Measurements from ENCODE around the gene CHRNE.

The CHRNE gene

DNA sequence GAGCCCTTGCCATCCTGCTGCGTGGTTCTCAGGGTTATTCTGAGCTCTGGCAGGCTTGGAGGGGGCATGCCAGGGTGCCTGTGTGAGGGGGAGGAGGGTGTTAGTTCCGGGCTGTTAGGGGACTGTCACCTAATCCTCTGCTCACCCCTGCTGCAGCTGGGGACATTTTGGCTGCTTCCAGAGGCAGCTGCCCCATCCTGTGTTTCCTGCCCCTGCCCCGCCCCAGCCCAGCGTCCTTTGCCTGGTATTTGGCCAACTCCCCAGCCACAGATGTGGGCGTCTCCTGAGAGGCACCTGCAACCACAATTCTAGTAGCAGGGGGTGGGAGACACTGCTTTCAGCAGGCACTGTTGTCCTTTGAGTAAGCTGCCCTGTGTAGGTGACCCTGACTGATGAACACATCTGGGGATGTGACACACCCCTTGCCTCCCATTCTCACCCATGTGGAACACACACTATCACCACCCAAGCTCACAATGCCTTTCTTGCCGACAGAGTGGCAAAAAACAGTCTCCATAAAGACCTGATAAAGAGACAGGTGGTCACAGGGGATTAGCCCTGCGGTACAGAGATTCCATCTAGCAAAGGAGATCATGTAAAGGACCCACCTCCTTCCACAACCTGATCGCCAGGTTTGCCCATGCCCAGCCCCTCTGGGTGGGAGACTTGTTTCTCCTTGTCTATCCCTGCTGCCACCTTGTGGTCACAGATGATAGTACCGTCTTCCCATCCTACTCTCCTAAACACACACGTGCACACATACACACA lies at the start of gene CHRNE:
Gene CHRNE, minus strand, starts transcription at position 48 of the 768 bp plus-strand sequence. Its CDS starts 35 bp downstream, at position 13.
- DNase-seq (ENCODE audit: low spot score), result peak; percentile 63

DNA sequence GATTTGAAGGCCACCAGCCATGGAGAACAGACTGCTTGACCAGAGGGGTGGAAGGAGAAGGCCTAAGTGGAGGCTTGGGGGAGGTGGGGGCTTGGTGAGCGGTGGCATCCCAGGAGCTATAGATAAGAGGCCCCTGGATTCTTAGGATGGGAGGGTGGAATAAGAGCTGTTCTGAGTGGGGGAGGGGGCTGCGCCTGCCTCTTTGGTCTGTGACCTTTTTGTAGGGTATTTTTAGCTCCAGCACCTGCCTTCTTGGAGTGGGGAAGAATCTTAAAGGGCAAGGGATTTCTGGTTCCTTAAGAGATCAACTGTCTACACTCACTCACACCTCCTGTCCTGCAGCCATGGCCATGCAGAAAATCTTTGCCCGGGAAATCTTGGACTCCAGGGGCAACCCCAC lies 48.6 kb upstream of the CHRNE start:
- DNase-seq (ENCODE audit: low spot score), result no peak

DNA sequence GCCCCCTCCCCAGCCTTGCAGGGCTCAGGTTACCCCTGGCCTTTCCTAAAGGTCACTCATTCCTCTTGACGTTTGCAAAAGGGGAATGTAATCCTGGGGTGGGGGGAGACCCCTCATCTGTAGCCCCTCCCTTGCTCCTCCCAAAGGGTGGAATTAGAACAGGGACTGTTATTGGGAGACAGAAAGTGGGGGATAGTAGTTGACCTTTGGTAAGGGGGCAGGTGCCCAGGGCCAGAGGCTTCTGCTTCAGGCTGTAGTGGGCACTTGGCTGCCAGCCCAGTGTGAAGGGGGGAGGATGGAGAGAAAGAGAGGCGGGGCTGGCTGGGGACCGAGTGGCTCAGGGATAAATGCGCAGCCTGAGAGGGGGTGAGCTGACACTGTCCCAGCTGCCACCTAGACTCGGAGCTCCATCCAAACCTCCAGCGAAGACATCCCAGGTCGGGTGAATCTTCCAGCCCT lies 47.9 kb upstream of the CHRNE start, which contains the start of gene ENO3:
Gene ENO3, plus strand, starts transcription at position 374 of the 459 bp plus-strand sequence. CDS start 711 bp downstream, outside the sequence.
- DNase-seq (ENCODE audit: low spot score), result peak; percentile 51

DNA sequence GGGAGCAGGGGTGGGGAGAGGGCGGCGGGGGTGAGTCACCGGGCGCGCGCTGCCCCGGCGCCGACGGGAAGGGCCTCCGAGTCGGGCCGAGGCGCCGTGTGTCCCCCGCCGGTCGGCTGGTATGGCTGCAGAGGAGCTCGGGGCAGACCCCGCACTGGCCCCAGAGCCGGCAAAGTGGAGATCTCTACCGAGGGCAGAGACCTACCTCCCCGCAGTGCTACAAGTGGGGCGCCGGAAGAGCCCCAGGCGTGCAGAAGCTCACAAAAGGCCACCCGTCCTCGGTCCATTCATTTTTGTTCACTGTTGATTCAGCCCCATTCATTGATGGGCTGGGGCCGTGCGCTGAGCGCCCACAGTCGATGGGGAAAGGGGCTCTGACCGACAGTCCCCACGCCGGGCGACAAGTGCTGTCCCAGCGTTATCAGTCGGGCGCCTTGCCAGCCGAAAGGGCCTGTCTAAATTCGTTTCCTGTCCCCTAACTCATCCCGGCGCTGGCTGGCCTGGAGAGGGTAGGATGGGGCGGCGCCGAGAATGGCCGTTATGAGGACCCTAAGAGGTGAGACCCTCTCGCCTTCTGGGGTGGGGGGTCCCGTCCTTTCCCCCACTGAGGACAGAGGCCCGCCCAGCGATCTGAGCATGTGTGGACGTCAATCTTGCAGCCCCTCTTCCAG lies 47.3 kb upstream of the CHRNE start:
- DNase-seq (ENCODE audit: low spot score), result no peak

DNA sequence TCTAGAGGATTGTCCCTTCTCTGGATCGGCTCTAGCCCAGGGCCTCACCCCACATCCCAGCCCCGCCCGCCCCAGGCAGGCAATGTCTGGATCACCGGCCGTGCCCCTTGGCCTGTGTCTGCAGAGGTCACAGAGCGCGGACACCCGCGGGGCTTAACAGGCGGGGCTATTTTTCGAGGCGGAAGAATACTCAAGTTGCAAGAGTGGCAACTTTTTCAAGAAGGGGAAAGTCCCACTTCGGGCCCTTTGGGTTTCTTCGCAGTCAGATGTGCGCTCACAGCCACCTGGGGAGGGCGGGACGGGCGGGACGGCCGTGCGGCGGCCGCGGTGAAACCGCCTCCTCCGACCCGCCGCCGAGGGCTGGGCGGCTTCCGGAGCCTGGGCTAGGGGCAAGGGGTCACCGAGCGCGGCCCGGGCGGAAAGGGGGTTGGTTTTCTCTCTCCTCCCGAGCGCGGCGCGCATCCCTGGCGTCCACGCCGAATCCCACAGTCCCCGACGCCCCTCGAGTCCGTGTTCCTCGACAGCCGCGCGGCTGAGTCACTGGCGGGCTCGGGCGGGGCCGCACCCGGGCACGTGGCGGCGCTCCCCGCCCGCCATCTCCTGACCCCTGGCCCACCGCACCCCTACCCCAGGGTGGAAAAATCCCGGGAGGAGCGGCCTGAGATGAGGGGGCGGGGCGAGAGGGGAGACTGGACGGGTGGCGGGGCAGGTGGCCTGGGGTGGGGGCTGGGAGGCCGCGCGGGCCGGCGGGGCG lies 46.6 kb upstream of the CHRNE start:
- DNase-seq (ENCODE audit: low spot score), result peak; percentile 81

DNA sequence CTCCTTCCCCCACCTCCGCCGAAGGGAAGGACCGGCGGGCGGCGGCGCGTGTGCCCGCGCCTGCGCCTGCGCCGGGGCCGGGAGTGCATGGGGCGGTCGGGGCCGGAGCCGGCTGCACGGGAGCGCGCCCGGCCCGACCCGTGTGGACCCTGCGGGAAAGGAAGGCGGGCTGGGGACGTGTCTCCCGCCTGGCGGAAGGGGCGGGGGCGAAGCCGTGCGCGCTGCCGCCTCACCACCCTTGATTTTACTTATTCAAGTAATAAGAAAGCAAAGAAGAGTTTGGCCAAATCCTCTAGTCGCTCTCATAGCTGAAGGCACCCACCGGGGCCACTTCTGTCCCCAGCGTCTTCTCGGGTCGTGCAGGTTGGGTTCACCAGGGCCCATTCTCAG lies 46.0 kb upstream of the CHRNE start:
- DNase-seq (ENCODE audit: low spot score), result peak; percentile 81

DNA sequence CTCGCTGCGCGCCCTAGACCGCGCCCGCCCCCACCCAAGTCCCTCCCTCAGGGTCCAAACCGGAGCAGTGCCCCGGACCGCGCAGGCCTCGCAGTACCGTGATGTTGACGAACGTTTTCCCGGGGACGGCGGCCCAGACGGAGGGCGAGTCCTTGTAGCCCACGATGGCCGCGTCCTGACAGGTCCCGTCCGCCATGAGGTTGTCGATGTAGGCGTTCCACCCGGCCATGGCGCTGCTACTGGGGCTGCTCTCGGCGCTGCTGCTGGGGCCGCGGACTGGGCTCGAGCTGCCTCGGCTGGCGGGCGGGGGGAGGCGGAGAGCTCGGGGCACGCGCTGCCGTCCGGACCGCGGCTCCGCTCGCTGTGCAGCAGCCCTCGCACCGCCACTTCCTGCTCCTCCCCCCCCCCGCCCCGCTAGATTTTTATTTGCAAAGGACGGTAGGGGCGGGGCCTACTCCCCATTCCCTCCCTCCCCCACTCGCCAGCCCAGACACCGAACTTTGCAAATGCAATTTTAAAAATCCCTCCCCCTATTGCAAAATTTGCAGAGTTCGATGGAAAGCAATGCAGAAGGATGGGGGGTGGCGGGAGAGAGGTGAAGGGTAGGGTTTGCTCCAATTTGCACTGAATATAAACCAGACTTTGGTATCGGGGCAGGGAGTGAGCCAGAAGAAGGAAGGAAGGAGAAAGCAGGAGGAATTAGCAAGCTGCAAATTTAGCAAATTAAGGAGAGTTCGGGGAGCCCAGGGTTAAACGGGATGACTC lies 45.5 kb upstream of the CHRNE start, which contains the start of gene PFN1:
Gene PFN1, minus strand, starts transcription at position 365 of the 765 bp plus-strand sequence. Its CDS starts 136 bp downstream, at position 229.
- peak; percentile 81 for DNase-seq (ENCODE audit: low spot score)

DNA sequence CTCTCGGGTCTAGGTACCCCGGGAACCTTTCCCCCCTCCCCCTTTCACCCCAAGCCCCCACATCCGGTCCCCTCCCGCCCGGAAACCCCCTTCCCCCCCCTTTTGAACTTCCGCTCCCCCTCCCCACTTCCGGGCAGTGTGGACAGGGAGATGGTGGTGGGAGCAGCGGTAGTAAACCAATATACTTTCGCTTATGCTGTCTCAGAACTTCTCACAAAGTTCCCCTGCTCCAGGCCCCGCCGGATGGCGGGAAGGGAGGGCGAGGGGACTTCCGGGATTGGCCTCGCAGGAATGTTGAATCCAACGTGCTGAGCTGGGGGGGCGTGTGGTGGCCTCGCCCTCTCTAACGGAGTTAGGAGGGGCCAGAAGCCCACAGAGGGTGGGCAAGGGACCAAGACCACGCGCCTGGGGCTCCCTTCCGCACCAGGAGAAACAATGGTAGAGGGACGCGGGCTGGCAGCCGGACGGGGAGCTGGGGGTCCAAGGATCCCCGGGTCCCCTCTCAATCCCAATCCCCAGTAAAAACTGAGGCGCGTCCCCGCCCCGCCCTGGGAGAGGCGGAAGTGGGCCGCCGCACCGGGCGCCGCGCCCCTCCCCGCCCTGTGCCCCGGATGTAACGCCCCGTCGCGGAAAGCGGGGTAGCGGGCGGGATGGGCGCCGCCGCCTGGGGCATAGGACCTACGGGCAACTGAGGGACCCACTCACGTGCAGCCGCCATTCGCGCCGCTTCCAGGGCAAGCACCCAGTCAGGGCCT lies 44.7 kb upstream of the CHRNE start:
- no peak for DNase-seq (ENCODE audit: low spot score)

DNA sequence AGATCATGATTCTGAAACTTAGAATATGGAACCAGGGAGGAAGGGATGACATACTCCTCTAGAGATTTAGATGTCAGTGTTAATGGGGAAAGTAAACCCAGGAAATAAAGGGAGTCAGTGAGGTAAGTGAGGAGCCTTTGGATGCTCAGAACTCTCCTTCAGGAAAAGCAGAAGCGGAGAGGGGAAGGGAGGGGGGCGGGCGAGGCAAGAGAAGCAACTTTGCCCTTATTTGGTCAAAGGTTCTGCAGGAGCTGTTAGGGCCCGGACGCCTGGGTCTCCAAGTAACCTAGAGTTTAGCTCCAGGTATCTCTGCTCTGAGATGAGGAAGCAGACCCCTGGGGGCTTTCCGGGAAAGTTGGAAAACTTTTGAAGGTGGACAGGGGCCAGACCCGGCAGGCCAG lies 44.1 kb upstream of the CHRNE start:
- DNase-seq (ENCODE audit: low spot score), result no peak

DNA sequence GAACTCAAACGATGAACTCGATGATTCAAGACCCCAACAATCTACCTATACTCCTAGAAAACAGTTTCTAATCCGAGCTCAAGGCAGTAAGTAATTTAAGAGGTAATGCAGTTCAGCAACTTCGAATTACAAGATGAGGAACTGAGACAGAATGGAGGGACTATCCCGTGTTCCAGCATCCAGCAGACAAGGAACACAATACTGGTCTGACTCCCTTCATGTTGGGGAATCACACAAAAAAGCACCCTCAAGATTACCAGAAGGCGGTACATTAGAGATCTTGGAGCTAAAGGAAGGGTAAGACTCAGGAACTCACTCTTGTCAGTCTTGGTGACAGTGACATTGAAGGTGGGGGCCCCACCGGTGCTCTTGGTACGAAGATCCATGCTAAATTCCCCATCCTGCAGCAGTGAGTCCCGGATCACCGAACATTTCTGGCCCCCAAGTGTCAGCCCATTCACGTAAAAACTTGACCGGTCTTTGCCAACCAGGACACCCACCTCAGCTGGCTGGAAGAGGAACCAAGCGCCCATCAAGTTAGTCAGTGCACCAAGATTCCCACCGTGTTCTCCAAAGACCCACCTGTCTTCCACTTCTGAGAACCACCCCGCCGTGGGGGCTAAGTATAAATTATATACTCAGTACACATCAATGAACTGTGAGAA lies 43.5 kb upstream of the CHRNE start:
- DNase-seq (ENCODE audit: low spot score), result no peak

DNA sequence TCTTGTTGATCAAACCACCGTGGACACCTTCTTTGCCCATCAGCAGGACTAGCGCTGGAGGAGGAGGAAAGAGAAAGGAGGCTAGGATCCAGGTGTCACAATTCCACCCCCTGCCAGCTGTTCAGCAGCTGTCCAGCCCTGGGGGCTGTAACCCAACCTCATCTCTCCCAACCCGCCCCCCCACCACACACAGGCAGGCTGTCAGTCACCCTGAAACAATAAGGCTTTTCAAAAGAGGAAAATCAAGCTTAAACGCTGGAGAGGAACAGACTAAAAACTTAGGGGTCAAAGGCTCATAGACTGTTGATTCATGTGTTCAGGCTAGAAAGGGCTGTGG lies 43.0 kb upstream of the CHRNE start:
- no peak for DNase-seq (ENCODE audit: low spot score)

DNA sequence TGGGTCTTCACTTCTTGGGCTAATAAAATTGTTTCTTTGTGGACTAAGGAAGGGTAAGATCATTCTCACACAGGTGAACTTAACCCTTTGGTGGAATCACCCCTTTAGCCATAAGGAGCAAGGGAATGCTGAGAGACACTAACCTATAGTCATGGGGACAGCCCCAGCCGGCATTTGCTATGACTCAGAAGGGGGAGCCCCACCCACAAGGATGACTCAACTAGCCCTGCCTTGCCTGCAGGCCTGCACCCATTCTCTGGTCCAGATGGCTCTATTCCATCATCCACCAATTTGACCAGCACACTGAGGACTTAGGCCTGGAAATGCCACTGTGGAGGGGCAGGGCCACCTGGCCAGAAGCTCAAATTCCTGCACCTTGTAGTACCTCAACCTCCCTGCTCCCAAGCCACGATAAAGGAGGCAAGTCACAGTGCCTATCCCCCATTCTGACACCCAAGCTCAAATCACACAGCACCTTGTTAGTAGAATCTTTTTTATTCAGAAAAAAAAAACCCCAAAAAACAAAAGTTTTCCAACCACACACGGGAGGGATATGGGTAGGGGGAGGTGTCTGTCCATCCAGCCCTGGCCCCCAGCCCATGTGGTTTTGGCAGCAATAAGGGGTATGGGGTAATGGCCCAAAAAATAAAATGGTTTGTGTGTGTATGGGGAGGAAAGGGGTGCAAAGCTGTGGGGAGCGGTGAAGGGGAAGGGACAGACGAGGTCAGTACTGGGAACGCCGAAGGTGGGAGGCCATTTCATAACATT lies 42.5 kb upstream of the CHRNE start:
- DNase-seq (ENCODE audit: low spot score), result no peak

DNA sequence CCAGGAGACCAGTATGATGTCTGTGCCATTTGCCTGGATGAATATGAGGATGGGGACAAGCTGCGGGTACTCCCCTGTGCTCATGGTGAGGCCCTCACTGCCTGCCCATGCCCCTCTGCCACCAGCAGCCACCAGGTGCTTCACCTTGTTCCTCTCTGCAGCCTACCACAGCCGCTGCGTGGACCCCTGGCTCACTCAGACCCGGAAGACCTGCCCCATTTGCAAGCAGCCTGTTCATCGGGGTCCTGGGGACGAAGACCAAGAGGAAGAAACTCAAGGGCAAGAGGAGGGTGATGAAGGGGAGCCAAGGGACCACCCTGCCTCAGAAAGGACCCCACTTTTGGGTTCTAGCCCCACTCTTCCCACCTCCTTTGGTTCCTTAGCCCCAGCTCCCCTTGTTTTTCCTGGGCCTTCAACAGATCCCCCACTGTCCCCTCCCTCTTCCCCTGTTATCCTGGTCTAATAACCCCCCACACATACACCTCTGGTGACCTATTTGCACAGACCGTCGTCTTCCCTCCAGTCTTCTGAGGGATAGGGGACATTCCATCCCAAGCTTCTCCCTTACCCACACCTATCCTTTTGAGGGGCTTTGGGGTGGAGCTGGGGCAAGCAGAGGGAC lies 41.8 kb upstream of the CHRNE start:
- DNase-seq (ENCODE audit: low spot score), result no peak

DNA sequence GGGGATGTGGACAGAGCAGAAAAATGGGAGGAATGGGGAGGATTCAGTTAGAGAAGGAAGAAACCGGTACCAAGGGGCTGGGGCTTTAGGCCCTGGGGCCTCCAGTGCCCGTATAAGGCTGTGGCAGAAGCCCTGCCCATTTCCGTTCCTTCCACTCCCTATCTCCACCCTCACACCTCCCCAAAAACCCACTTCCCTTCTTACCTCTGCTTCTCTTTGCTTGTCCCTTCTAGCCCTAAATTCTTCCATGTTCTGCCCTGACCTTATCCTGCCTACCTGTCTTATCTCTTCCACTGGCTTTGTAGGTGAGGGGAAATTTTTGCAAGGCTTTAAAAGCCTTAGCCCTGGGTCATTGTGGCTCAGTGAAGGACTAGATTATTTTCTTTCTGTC lies 41.3 kb upstream of the CHRNE start:
- DNase-seq (ENCODE audit: low spot score), result no peak

DNA sequence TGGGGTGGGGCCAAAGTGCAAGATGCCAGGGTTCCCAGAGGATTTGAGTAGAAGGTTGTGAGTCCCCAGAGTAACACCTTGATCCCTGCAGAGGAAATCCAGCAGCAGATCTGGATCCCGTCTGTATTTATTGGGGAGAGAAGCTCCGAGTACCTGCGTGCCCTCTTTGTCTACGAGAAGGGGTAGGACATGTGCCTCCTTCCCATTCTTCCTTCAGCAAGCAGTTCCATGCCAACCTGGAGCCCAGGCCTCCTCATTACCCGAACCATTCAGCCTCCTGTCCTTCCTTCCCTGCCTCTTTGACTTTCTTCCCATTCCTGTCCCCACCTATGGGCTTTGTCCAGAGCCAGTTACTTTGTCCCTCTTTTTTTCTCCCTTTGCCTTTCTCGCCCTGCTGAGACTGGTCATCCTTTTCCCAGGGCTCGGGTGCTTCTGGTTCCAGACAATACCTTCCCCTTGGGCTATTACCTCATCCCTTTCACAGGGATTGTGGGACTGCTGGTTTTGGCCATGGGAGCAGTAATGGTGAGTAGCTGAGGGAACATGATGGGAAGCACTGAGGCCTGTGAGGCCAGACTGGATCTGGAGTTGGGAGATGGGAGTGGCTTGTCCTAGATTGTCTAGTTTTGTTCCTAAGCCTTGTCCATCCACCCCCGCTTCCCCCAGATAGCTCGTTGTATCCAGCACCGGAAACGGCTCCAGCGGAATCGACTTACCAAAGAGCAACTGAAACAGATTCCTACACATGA lies 40.0 kb upstream of the CHRNE start:
- no peak for DNase-seq (ENCODE audit: low spot score)

DNA sequence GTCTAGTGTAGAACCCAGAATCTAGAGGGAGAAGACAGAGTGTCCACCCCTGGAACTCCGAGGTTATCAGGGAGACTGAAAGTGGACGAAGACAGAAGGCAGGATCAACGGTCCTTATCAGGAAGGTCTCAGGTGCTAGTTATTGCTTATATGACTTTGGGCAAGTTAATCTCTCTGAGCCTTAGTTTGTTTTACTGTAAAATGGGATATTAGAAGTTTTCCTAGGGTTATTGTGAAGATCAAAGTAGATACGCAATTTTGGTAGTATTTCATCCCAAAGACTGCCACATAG lies 38.4 kb upstream of the CHRNE start:
- DNase-seq (ENCODE audit: low spot score), result no peak

DNA sequence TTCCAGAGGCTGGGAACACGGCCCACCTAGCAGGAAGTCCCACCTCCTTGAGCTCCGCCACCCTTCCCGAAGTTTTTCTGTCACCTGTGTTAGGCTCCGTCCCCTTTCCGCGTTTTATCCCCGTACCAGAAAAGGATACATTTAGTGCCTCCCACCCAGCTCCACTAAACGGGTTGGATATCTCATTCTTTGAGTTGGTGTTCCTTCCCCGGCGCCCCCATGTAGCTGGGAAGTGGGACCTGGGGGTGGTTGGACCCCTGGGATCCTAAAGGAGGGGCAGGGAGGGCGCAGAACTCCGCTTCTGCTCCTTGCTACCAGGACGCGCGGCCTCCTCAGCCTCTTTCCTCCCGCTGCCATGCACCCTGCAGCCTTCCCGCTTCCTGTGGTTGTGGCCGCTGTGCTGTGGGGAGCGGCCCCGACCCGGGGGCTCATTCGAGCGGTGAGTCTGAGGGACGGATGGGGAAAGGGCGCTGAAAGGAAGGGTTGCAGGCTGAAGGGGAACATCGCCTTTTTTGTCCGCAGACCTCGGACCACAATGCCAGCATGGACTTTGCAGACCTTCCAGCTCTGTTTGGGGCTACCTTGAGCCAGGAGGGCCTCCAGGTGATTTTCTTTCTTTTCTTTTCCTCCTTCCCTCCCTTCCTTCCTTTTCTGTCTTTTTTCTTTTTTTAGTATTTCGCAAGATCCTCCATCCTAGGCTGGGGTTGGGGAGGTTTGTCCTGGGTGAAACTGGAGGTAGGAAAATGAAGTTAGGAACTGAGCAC lies 37.8 kb upstream of the CHRNE start:
- DNase-seq (ENCODE audit: low spot score), result peak; percentile 81
